ENCODE measurements around the gene INTS3. TPM values are rescaled to one million over a fixed set of nuclear protein-coding genes. Genes with fewer than 3 reads are reported as not detected.

Gene INTS3
- total RNA-seq, 1 experiment from 2014 or later = 66.8 TPM

- no peak overlapping the region for H3K27ac Mint-ChIP-seq
- H3K27me3 Mint-ChIP-seq (ENCODE audit: low read depth) = no peaks in the 10 kb centered on the region; the same call in 1 of the 2 replicates
- H3K36me3 Mint-ChIP-seq = no peaks in the 10 kb centered on the region
- H3K9me3 Mint-ChIP-seq = no peaks in the 10 kb centered on the region
- ChIA-PET POLR2A (interaction anchor here (0.5 to 1.5 kb wide), 3 partner anchors 10 to 402 kb away, joined by 3 to 5 read pairs (median 3); no protein-coding TSS in a partner anchor), CTCF (interaction anchor here (0.9 to 2.3 kb wide), 4 partner anchors 116 to 193 kb away, joined by 4 to 15 read pairs (median 10); partner anchors contain the start of genes DENND4B, GATAD2B, NPR1 and RAB13)
- ATAC-seq (peak; percentile 25), DNase-seq (ENCODE audit: low spot score) (peak; percentile 15)
- H3K4me1 Mint-ChIP-seq = peaks cover 29% of the 10 kb centered on the region
- H3K4me3 Mint-ChIP-seq = no peak overlapping the region
- TF ChIP-seq, protein P1, sequence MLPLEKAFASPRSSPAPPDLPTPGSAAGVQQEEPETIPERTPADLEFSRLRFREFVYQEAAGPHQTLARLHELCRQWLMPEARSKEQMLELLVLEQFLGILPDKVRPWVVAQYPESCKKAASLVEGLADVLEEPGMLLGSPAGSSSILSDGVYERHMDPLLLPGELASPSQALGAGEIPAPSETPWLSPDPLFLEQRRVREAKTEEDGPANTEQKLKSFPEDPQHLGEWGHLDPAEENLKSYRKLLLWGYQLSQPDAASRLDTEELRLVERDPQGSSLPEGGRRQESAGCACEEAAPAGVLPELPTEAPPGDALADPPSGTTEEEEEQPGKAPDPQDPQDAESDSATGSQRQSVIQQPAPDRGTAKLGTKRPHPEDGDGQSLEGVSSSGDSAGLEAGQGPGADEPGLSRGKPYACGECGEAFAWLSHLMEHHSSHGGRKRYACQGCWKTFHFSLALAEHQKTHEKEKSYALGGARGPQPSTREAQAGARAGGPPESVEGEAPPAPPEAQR (CRISPR knock-in tag; IDR thresholded peaks at IDR 0.05) = no peak
- TF ChIP-seq HMGXB4 (CRISPR knock-in tag; IDR thresholded peaks at IDR 0.05) (no peak), SMAD4 (CRISPR knock-in tag; IDR thresholded peaks at IDR 0.05) (no peak), ARID4B (CRISPR knock-in tag; IDR thresholded peaks at IDR 0.05; ENCODE audit: borderline replicate concordance) (no peak), CREM (CRISPR knock-in tag; IDR thresholded peaks at IDR 0.05) (no peak), ZNF317 (CRISPR knock-in tag; IDR thresholded peaks at IDR 0.05; ENCODE audit: borderline replicate concordance, low read depth) (no peak), ATF1 (CRISPR knock-in tag; IDR thresholded peaks at IDR 0.05) (no peak), ZNF416 (CRISPR knock-in tag; IDR thresholded peaks at IDR 0.05) (no peak), E2F5 (CRISPR knock-in tag; IDR thresholded peaks at IDR 0.05) (no peak)
- TF ChIP-seq, protein P2, sequence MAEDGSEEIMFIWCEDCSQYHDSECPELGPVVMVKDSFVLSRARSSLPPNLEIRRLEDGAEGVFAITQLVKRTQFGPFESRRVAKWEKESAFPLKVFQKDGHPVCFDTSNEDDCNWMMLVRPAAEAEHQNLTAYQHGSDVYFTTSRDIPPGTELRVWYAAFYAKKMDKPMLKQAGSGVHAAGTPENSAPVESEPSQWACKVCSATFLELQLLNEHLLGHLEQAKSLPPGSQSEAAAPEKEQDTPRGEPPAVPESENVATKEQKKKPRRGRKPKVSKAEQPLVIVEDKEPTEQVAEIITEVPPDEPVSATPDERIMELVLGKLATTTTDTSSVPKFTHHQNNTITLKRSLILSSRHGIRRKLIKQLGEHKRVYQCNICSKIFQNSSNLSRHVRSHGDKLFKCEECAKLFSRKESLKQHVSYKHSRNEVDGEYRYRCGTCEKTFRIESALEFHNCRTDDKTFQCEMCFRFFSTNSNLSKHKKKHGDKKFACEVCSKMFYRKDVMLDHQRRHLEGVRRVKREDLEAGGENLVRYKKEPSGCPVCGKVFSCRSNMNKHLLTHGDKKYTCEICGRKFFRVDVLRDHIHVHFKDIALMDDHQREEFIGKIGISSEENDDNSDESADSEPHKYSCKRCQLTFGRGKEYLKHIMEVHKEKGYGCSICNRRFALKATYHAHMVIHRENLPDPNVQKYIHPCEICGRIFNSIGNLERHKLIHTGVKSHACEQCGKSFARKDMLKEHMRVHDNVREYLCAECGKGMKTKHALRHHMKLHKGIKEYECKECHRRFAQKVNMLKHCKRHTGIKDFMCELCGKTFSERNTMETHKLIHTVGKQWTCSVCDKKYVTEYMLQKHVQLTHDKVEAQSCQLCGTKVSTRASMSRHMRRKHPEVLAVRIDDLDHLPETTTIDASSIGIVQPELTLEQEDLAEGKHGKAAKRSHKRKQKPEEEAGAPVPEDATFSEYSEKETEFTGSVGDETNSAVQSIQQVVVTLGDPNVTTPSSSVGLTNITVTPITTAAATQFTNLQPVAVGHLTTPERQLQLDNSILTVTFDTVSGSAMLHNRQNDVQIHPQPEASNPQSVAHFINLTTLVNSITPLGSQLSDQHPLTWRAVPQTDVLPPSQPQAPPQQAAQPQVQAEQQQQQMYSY (CRISPR knock-in tag; IDR thresholded peaks at IDR 0.05) = no peak
- TF ChIP-seq, protein P3, sequence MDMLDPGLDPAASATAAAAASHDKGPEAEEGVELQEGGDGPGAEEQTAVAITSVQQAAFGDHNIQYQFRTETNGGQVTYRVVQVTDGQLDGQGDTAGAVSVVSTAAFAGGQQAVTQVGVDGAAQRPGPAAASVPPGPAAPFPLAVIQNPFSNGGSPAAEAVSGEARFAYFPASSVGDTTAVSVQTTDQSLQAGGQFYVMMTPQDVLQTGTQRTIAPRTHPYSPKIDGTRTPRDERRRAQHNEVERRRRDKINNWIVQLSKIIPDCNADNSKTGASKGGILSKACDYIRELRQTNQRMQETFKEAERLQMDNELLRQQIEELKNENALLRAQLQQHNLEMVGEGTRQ (CRISPR knock-in tag; IDR thresholded peaks at IDR 0.05) = no peak
- TF ChIP-seq, protein P4, sequence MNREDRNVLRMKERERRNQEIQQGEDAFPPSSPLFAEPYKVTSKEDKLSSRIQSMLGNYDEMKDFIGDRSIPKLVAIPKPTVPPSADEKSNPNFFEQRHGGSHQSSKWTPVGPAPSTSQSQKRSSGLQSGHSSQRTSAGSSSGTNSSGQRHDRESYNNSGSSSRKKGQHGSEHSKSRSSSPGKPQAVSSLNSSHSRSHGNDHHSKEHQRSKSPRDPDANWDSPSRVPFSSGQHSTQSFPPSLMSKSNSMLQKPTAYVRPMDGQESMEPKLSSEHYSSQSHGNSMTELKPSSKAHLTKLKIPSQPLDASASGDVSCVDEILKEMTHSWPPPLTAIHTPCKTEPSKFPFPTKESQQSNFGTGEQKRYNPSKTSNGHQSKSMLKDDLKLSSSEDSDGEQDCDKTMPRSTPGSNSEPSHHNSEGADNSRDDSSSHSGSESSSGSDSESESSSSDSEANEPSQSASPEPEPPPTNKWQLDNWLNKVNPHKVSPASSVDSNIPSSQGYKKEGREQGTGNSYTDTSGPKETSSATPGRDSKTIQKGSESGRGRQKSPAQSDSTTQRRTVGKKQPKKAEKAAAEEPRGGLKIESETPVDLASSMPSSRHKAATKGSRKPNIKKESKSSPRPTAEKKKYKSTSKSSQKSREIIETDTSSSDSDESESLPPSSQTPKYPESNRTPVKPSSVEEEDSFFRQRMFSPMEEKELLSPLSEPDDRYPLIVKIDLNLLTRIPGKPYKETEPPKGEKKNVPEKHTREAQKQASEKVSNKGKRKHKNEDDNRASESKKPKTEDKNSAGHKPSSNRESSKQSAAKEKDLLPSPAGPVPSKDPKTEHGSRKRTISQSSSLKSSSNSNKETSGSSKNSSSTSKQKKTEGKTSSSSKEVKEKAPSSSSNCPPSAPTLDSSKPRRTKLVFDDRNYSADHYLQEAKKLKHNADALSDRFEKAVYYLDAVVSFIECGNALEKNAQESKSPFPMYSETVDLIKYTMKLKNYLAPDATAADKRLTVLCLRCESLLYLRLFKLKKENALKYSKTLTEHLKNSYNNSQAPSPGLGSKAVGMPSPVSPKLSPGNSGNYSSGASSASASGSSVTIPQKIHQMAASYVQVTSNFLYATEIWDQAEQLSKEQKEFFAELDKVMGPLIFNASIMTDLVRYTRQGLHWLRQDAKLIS (CRISPR knock-in tag; IDR thresholded peaks at IDR 0.05; ENCODE audit: borderline replicate concordance) = no peak
These were observed 65.6 kb downstream of the INTS3 start for GRCh38 chr1:153793261-153793972.
